Stimulated activated naive CD8-positive, alpha-beta T cell treated with anti-CD3 and anti-CD28 coated beads, Interleukin-15, Interleukin-2, amounts not matched to agents 100 ng/mL and 50 ng/mL, for 24 hours (primary cell): ENCODE data around the gene ERC2.

Experiments
- H3K27ac Mint-ChIP-seq: one replicate; pipeline ENCODE4 v1.8.0; 2021; ENCODE audit warnings: mild to moderate bottlenecking, mixed read lengths
- H3K27me3 Mint-ChIP-seq: one replicate; pipeline ENCODE4 v1.8.0; 2021; ENCODE audit warnings: mixed read lengths
- H3K36me3 Mint-ChIP-seq: one replicate; pipeline ENCODE4 v1.8.0; 2021; ENCODE audit warnings: low read depth, mixed read lengths
- H3K4me1 Mint-ChIP-seq: one replicate; pipeline ENCODE4 v1.8.0; 2021; ENCODE audit warnings: low read depth, mixed read lengths
- H3K4me3 Mint-ChIP-seq: one replicate; pipeline ENCODE4 v1.8.0; 2021; ENCODE audit warnings: mild to moderate bottlenecking, mixed read lengths
- H3K9me3 Mint-ChIP-seq: one replicate; pipeline ENCODE4 v1.8.0; 2021; ENCODE audit warnings: mixed read lengths

Gene ERC2

DNA sequence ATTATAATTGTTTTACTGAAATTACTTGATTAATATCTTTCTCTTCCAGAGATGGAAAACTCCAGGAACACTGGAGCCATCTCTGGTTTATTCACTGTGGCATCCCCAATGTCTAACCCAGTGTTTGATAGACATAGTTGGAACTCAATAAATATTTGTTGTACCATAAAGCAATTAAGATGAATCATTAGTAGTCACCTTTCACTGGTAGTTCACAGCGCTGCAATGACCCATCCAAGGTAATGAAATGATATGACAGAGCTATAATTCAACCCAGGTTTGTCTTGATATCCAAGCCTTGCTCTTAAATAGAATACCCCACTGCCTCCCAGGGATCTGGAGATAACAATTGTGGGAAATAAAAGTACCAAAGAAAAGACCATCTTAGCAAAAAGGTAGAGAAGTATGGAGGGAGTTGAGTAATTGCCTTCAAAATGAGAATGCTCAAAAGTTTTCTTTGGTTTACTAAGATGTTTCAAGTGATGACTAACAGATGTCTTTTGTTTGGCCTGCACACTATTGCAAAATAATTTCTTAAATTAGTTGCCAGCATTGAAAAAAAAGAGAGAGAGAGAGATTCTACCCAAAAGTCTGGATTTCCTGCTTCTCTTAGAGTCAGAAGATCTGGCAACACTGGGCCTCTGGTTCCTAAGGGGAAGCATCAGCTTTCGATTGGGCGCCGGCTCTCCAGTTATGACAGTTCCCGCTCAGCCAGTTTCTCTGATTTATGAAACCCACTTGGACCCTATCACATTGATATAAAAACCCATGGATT is 348.5 kb downstream of the ERC2 start:
- H3K4me3 Mint-ChIP-seq = no peak overlapping the region
- H3K4me1 Mint-ChIP-seq = no peaks in the 10 kb centered on the region
- peaks cover 11% of the 10 kb centered on the region for H3K9me3 Mint-ChIP-seq
- no peaks in the 10 kb centered on the region for H3K36me3 Mint-ChIP-seq
- no peak overlapping the region for H3K27ac Mint-ChIP-seq
- peaks cover 9% of the 10 kb centered on the region for H3K27me3 Mint-ChIP-seq

DNA sequence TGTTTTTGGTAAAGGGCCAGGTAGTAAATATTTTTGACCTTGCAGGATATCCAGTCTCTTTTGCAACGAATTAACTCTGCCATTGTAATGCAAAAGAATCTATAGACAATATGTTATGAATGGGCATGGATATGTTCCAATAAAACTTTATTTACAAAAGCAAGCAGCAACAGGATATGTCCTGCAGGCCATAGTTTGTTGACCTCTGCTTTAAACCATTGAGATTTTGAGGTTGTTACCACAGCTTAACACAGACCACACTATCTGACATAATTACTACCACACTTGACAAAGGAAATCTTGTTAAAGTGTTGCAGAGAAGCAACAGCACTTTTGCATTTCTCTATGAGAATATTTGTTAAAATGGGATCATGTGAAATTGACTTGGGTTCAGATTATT is 349.3 kb downstream of the ERC2 start:
- Mint-ChIP-seq H3K36me3 (no peaks in the 10 kb centered on the region), H3K9me3 (peaks cover 11% of the 10 kb centered on the region), H3K27me3 (peaks cover 3% of the 10 kb centered on the region), H3K4me3 (no peak overlapping the region), H3K27ac (no peak overlapping the region), H3K4me1 (no peaks in the 10 kb centered on the region)

DNA sequence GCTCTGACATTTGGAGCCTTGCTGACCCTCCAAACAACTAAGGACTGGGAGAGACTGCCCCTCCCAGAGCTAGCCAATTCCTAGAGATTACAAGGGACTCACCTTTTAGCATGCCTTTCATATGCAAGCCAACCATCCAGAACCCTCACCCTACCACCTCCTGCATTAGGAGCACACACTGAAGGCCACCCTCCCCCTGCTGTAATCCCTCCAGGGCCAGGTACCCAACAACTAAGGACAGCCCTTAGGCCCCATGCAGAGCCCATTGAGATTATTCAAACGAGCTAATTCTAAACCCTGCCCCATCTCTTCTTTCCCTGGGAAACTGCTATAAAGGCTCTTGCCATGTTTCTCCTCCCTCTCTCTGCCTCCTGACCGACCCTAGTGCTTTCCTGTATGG is 352.6 kb downstream of the ERC2 start:
- H3K27me3 Mint-ChIP-seq = no peaks in the 10 kb centered on the region

DNA sequence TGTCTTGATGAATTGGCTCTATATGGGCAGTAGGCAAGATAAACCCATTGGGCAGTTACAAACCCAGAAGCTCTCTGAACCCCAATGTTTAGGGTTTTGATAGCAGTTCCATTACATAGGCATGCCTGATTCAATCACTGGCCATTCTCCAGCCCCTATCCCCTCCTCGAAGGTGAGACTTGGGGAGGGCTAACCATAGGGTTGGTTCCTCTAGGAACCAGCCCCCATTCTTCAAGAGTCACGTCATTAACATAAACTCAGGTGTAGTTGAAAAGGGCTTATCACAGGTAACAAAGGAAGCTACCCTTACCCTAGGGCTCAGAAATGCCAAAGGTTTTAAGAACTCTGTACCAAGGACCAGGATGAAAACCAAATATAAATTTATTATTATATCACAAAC is 353.1 kb downstream of the ERC2 start:
- Mint-ChIP-seq H3K36me3 (no peaks in the 10 kb centered on the region), H3K27ac (no peak overlapping the region)

More for the DNA sequence above, 352.6 kb downstream of the ERC2 start:
- H3K4me1 Mint-ChIP-seq = no peaks in the 10 kb centered on the region
- peaks cover 11% of the 10 kb centered on the region for H3K9me3 Mint-ChIP-seq
- H3K4me3 Mint-ChIP-seq = no peak overlapping the region
- no peaks in the 10 kb centered on the region for H3K36me3 Mint-ChIP-seq
- H3K27ac Mint-ChIP-seq = no peak overlapping the region

DNA sequence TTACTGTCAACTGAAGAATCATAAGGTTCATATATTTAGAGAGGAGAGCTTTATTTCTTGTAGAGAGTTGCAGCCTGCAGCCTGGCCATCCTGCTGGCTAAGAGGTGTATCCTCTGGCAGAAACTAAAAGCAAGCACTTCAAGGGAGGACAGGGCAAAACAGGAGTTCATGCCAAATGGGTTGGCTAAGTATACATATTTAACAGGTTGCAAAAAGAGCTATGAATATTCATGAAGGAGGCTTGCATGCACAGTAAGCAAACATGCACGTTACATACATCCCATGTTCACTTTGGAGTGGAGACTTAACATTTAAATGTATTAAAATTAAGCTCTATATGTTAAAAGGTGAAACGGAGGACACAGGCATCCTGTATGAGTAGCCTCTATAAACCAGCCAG is 354.4 kb downstream of the ERC2 start:
- H3K27ac Mint-ChIP-seq = no peak overlapping the region
- no peak overlapping the region for H3K4me3 Mint-ChIP-seq
- H3K4me1 Mint-ChIP-seq = no peaks in the 10 kb centered on the region
- no peaks in the 10 kb centered on the region for H3K36me3 Mint-ChIP-seq
- H3K27me3 Mint-ChIP-seq = no peaks in the 10 kb centered on the region
- peaks cover 14% of the 10 kb centered on the region for H3K9me3 Mint-ChIP-seq

More for the DNA sequence above, 353.1 kb downstream of the ERC2 start:
- Mint-ChIP-seq H3K4me1 (no peaks in the 10 kb centered on the region), H3K4me3 (no peak overlapping the region), H3K9me3 (peaks cover 11% of the 10 kb centered on the region), H3K27me3 (no peaks in the 10 kb centered on the region)

DNA sequence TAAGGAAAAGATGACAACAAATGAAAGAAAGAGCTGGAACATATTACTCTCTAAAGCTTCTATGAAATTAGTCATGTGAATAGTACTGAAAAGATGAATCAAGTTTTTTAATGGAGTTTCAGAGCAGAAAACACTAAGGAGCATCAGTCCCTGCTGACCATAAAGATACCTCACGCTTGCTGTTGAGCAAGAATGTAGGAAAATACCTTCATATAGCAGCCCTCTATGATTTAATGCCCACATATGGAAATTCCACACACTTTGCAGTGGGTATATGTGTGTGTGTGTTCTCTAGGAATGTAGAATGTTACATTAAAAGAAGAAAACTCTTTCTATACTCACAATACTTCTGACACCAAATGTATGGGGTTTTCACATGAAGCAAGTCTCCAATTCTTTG is 355.0 kb downstream of the ERC2 start:
- no peaks in the 10 kb centered on the region for H3K27me3 Mint-ChIP-seq
- no peaks in the 10 kb centered on the region for H3K36me3 Mint-ChIP-seq
- no peaks in the 10 kb centered on the region for H3K4me1 Mint-ChIP-seq
- H3K9me3 Mint-ChIP-seq = peaks cover 13% of the 10 kb centered on the region
- no peak overlapping the region for H3K27ac Mint-ChIP-seq
- H3K4me3 Mint-ChIP-seq = no peak overlapping the region

DNA sequence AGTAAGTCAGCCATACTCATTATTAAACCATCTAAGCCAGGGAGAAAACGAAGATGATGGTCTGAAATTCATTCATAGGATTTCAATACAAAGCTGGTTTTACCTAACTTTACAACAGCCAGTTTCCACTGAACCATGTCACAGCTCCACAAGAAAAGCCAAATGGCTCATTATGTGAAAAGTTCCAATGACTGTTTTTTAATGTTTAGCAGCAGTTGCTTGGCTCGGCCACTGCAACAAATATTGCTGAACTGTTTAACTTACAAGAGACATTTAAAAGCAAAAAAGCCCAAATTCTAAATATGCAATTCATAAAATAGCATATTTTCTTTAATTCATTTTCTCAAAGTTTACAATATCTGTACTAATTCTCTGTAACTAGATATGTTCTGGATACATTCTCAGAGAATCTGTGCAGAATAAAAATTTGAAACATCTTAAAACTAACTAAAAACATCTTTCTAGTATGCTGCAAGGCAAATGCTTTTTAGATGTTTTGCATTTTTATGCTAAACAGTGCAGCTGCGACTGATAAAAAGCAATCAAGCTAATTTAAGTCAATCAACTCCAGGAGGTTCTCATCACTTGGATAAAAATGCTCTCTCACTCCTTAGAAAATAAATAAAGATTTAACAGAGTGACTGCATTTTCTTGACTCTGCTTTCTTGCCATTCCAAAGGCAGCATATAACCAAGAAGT is 356.5 kb downstream of the ERC2 start:
- Mint-ChIP-seq H3K4me1 (no peaks in the 10 kb centered on the region), H3K4me3 (no peak overlapping the region), H3K27ac (no peak overlapping the region), H3K9me3 (peaks cover 11% of the 10 kb centered on the region), H3K27me3 (no peaks in the 10 kb centered on the region), H3K36me3 (no peaks in the 10 kb centered on the region)

DNA sequence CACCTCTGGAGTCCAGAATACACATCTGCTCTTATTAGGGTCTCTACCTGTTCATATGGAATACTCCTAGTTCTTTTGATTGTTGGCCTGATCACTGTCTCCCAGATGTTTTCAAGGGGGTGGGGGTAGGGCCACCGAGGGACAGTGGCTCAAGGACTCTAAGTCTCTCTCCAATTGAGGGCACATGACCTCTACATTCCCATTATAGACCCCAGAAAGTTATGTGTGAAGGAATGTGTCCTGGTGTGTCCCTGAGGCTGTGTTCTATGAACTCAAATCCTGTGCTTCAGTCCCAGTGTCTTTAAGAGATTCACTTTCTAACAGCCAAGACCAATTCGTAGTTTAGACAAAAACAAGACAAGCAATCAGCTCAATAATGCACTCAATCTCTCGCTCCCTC is 357.4 kb downstream of the ERC2 start:
- H3K9me3 Mint-ChIP-seq = peaks cover 6% of the 10 kb centered on the region
- H3K4me1 Mint-ChIP-seq = no peaks in the 10 kb centered on the region
- no peak overlapping the region for H3K27ac Mint-ChIP-seq
- H3K4me3 Mint-ChIP-seq = no peak overlapping the region
- H3K36me3 Mint-ChIP-seq = no peaks in the 10 kb centered on the region
- H3K27me3 Mint-ChIP-seq = no peaks in the 10 kb centered on the region

DNA sequence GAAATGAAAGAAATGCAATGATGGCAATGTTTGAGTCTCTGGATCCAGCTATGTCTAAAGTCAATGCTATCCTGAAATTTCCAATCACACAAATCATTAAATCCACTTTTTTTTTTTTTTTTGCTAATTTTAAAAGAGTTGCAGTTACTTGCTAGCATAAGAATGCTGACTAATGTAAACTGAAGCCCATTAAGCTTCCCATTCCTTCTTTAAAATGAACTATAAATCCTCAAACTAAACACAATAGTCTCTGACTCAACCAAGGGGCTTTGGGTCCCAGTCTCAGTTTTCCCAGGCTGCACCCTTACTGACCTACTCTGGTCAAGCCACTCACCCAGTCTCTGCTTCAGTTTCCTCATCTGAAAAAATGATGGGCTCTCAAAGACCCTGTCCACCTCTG is 361.1 kb downstream of the ERC2 start:
- no peak overlapping the region for H3K4me3 Mint-ChIP-seq
- peaks cover 5% of the 10 kb centered on the region for H3K27me3 Mint-ChIP-seq
- H3K27ac Mint-ChIP-seq = no peak overlapping the region
- H3K9me3 Mint-ChIP-seq = peaks cover 8% of the 10 kb centered on the region
- H3K4me1 Mint-ChIP-seq = no peaks in the 10 kb centered on the region
- H3K36me3 Mint-ChIP-seq = no peaks in the 10 kb centered on the region

DNA sequence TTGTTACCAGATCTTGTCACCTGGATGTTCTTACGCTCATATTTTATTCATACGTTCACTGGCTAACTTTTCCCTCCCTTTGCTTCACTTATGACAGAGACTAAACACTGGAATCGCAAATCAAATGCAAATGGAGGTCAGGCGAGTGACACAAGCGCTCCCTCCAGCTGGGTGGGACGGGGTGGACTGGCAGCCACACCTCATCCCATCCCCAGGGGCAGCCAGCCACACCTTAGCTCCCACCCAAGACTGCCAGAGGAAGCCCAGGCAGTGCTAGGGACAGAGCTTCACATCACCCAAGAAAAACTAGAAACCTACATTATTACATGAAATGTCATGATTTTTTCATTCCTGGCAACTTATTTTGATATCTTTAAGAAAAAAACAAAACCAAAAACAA is 366.2 kb downstream of the ERC2 start:
- peaks cover 5% of the 10 kb centered on the region for H3K9me3 Mint-ChIP-seq
- H3K36me3 Mint-ChIP-seq = no peaks in the 10 kb centered on the region
- H3K4me3 Mint-ChIP-seq = no peak overlapping the region
- H3K27ac Mint-ChIP-seq = no peak overlapping the region
- H3K4me1 Mint-ChIP-seq = no peaks in the 10 kb centered on the region
- peaks cover 12% of the 10 kb centered on the region for H3K27me3 Mint-ChIP-seq

DNA sequence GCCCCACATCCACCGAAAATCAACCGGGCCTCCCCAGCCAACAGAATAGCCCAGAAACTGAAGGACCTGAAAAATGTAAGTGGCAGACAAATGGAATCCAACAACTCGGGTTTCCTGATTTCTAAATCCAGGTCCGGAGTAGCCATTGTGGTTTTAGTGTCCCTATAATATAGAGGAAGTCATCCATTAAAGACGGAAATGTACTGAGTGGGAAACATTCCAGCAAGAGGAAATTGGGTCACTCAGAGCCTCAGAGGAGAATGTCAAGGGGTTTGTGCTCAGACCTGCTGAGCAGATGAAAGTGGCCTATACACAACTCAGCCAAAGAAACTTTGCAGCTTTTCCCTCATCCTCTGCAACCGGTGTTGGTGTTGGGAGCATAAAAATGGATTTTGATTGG is 366.7 kb downstream of the ERC2 start:
- Mint-ChIP-seq H3K4me1 (no peaks in the 10 kb centered on the region), H3K27me3 (peaks cover 12% of the 10 kb centered on the region), H3K4me3 (no peak overlapping the region), H3K27ac (no peak overlapping the region), H3K36me3 (no peaks in the 10 kb centered on the region), H3K9me3 (peaks cover 5% of the 10 kb centered on the region)

DNA sequence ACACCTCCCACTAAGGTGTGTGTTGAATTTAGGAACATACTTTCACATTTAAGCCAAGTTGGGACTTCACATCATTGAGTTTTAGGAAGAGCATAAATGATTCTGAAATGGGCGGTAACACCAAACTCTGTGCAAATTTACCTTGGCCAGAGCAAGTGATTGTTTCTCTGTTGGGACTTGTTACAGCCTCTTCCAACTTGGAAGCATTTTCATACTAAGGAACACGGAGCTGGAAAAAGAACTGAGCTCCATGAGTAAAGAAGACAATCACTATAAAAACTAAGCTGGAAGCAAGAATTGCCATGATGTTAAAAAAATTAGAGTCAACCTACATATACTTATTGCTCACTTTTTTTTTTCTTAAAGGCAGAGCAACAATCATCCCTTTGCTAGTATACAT is 371.3 kb downstream of the ERC2 start:
- Mint-ChIP-seq H3K4me1 (no peaks in the 10 kb centered on the region), H3K36me3 (no peaks in the 10 kb centered on the region), H3K27me3 (peaks cover 7% of the 10 kb centered on the region), H3K27ac (no peak overlapping the region), H3K4me3 (no peak overlapping the region), H3K9me3 (no peaks in the 10 kb centered on the region)

DNA sequence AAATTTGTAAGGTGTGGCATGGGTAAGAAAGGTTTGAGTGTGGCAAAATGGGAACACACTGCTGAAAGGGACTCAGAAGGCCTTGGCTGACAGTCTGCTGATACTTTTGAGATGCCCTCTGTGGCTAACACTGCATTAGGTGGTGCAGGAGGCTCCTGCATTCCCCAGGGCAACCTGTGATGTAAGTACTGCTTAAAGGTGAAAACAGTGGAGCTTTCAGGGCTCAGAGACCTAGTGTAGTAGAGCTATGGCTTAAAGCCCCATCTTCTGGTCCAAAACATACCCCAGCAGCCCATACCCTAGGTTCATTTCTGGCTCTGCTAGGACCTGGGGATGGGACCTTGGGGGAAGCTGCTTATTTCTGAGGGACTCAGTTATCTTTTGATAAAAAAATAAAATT is 374.1 kb downstream of the ERC2 start:
- Mint-ChIP-seq H3K27me3 (no peaks in the 10 kb centered on the region), H3K36me3 (no peaks in the 10 kb centered on the region), H3K4me1 (no peaks in the 10 kb centered on the region), H3K27ac (no peak overlapping the region), H3K9me3 (peaks cover 4% of the 10 kb centered on the region), H3K4me3 (no peak overlapping the region)

DNA sequence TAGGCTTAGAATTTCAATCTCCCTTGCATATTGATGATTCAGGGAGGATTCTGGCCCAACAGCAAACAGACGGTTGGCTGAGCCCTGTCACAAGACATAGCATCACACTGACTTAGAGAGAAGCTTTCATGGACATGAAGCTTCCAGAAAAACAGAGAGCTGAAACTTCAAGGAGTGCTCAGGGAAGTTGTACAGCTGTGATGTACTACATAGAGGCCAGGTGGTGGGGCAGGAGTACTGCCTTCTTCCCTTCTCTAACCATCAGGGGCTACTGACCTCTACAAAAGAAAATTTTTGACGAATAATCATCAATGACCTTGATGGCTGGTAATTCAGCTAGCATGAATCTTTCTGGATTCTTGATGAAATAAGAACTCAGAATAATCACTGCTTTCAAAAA is 378.5 kb downstream of the ERC2 start:
- Mint-ChIP-seq H3K27ac (no peak overlapping the region), H3K4me1 (no peaks in the 10 kb centered on the region), H3K4me3 (no peak overlapping the region), H3K36me3 (no peaks in the 10 kb centered on the region), H3K27me3 (no peaks in the 10 kb centered on the region), H3K9me3 (peaks cover 10% of the 10 kb centered on the region)

DNA sequence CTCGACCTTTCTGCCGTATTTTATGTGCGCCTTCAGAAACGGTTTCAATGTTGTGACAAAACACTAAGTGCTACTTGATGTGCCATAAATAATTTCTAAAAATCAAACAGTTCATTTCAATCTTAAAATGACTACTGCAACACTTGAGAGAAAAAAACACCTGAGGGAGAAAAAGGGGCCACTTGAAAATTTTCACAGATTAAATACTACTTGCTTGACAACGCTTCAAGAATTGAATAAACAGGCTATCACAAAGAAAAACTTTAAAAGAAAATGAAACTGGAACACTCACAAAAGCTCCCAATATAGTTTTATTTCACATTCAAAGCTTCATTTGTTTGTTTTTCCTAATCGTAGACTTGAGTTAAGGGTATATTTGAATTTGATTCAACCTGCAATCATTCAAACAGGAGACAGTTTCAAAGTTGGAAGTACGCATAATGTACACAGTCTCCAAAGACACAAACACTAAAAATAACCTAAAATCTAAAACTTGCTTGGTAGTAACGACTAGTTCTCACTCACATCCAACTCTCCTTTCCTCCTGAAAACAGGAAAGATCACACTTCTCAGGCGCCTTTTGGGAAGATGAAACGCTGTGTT is 380.7 kb downstream of the ERC2 start:
- no peak overlapping the region for H3K4me3 Mint-ChIP-seq
- no peak overlapping the region for H3K27ac Mint-ChIP-seq
- no peaks in the 10 kb centered on the region for H3K36me3 Mint-ChIP-seq
- H3K27me3 Mint-ChIP-seq = no peaks in the 10 kb centered on the region
- H3K4me1 Mint-ChIP-seq = no peaks in the 10 kb centered on the region
- peaks cover 14% of the 10 kb centered on the region for H3K9me3 Mint-ChIP-seq
